HG02798 (cell line): ENCODE results near the gene GRB7.
A peak's percentile ranks its signal among the peaks of the same experiment; 100 is the strongest.
"Not testable (repeated sequence)": the region's sequence is repeated elsewhere in the genome, so short reads cannot be mapped to it uniquely, and the experiment has no call there.

ENCODE experiments used
- ATAC-seq: cut with Tn5 transposase; IDR thresholded peaks from one replicate; pipeline ENCODE4 v1.9.1; 2021; ENCODE audit warnings: mild to moderate bottlenecking; ENCODE audit not compliant: unreplicated experiment, poor library complexity

Gene GRB7

GRCh38 chr17:39730095-39730921, 7.4 kb upstream of the GRB7 start, which contains the start of gene MIEN1:
Gene MIEN1 (minus strand): TSS chr17:39730532. CDS start chr17:39730495, 37 bp downstream.
- peak; percentile 96 for ATAC-seq

GRCh38 chr17:39732586-39732985, 5.2 kb upstream of the GRB7 start:
- ATAC-seq: no peak

GRCh38 chr17:39735882-39736281, 1.9 kb upstream of the GRB7 start:
- no peak for ATAC-seq

GRCh38 chr17:39736319-39737165, 1.2 kb upstream of the GRB7 start:
- no peak for ATAC-seq

- ATAC-seq: no peak
Measured at GRCh38 chr17:39737206-39737759, 455 bp upstream of the GRB7 start.

DNA sequence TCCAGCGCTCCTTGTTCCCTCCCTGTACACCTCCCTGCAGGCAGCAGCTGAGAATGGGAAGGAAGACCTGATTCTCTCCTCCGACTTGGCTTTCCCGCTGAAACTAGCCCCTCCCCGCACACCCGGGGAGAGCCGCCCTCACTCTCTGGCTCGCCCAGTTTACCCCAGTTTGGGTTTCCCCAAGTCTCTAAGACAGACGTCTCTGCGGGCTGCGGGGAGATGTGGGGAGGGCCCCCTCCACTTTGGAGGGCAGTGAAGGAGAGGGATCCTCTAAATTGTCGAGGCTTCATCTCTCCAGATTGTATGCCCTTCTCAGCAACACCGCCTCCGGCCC, 797 bp downstream of the GRB7 start:
- ATAC-seq: no peak

DNA sequence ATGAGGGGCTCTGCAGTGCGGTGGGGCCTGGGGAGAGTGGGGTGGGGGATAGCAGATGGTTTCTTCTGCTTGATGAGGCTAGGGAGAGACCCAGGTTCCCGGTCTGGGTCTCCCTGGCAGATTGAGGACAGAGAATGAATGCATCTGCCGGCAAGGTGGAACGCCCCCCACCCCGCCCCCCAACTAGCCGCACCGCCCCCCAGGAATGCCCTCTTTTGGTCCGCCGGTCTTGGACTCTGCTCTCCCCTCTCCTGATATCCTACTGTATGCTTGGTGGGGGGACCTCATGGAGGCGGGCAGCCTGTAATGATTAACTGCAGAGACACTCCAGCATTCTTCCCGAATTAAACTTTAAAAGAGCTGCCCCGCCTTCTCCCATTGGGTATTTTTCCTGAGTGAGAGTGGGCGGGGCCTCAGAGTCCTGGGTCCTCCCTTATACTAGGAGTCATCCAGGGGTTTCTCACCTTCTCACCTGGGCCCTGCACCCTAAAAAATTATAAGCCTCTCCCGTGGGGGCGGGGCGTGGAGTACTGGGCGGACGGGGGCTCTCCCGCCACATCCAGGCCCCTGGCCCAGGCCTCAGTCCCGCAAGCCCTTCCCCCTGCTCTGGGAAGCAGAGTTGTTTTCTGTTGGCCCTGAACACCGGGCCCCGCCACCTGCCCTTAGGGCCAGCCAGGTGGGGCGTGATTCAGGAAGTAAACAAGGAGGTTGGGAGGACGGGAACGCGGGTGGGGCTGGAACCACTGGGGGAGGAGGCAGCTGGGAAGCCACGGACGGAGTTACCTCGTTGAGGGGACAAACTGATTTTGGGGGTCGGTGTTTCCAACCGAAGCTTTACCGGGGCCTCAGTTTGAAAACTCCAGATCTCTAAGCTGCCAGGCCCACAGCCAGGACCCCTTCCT, 1.5 kb downstream of the GRB7 start:
- no peak for ATAC-seq

GRCh38 chr17:39739885-39740356, 2.2 kb downstream of the GRB7 start:
- ATAC-seq: no peak

- ATAC-seq: no peak
Measured at GRCh38 chr17:39740357-39741111, 2.8 kb downstream of the GRB7 start.

- no peak for ATAC-seq
Measured at GRCh38 chr17:39742126-39742855, 4.6 kb downstream of the GRB7 start.

GRCh38 chr17:39742856-39743436, 5.2 kb downstream of the GRB7 start:
- ATAC-seq: no peak

DNA sequence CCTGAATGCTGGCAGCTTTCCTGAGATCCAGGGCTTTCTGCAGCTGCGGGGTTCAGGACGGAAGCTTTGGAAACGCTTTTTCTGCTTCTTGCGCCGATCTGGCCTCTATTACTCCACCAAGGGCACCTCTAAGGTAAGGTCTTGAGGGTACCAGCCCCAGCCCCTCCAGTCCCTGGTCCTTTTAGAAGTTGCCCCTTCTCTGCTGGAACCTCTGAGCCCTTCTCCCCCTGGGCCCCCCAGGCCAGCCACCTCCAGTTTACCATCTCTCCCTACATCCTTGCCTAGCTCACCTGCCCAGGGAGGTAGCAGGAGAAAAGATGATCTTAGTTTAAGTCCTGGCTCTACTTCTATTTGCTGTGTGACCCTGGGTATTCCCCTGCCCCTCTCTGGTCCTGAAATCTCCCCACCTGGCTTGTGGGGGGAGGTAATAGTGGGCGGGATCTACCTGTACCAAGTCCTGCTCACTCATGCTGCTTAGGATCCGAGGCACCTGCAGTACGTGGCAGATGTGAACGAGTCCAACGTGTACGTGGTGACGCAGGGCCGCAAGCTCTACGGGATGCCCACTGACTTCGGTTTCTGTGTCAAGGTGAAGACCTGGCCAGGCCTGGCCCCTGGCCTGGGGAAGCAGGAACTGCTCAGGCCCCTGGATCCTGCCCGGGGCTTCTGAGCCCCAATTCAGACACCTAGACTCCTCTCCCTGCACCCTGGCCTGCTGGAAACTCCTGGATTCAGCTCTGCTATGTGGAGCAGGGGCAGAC, 6.5 kb downstream of the GRB7 start:
- ATAC-seq: no peak

GRCh38 chr17:39744836-39745215, 7.1 kb downstream of the GRB7 start:
- ATAC-seq: no peak

GRCh38 chr17:39745335-39746144, 7.8 kb downstream of the GRB7 start:
- ATAC-seq: no peak

DNA sequence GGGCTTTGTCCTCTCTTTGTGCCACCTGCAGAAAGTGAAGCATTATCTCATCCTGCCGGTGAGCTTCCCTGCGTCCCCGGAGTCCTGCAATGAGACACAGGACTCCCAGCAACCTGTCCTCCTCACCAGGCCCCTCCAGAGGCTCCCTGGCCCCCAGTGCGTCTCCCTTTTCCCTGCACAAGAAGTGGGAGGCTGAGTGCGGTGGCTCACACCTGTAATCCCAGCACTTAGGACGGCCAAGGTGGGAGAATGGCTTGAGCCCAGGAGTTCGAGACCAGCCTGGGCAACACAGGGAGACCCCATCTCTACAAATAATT, 8.4 kb downstream of the GRB7 start:
- ATAC-seq: no peak

GRCh38 chr17:39747745-39748144, 10.0 kb downstream of the GRB7 start:
- no peak for ATAC-seq

DNA sequence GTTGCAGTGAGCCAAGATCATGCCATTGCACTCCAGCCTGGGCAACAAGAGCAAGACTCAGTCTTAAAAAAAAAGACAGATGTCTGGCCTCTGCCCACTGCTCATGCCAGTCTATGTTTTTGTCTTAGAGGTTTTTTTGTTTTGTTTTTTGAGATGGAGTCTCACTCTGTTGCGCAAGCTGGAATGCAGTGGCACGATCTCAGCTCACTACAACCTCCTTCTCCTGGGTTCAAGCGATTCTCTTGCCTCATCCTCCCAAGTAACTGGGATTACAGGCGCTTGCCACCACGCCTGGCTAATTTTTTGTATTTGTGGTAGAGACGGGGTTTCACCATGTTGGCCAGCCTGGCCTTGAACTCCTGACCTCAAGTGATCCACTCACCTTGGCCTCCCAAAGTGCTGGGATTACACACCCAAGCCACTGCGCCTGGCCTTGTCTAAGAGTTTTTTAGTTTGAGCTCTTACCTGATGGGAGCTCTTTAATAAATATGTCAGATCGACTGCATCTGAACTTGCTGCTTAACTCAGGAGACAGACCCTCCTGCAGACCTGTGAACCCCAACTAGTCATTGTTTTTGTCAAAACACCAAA, 10.8 kb downstream of the GRB7 start:
- not testable (repeated sequence) for ATAC-seq
